Sigmoid colon (tissue), 7 donors: ENCODE results near the gene STRBP. TPM values are rescaled to one million over a fixed set of nuclear protein-coding genes. Genes with fewer than 3 reads are reported as not detected.

Experiments used
- DNase-seq: peaks from one replicate; pipeline ENCODE4 v3.0.0-alpha.2; 2019
- H3K27ac ChIP-seq, 4 donors: fragments of 200-600 bp; sonication (generic); one replicate each; pipeline ENCODE4 v1.5.1; 2016 to 2019; ENCODE audit warnings: mild to moderate bottlenecking in 1 of 4
- H3K27me3 ChIP-seq, 3 donors: fragments of 200-600 bp; sonication (generic); one replicate each; pipeline ENCODE4 v1.5.1; 2019; ENCODE audit warnings: mild to moderate bottlenecking in 1 of 3
- H3K36me3 ChIP-seq, 4 donors: fragments of 200-600 bp; sonication (generic); one replicate each; pipeline ENCODE4 v1.5.1; 2016 to 2019
- H3K4me1 ChIP-seq, 4 donors: fragments of 200-600 bp; sonication (generic); one replicate each; pipeline ENCODE4 v1.5.1; 2017 to 2019
- H3K4me3 ChIP-seq, 4 donors: fragments of 200-600 bp; sonication (generic); one replicate each; pipeline ENCODE4 v1.5.1; 2017 to 2019; ENCODE audit warnings: mild to moderate bottlenecking in 2 of 4, moderate library complexity in 1 of 4
- H3K9me3 ChIP-seq, 4 donors: fragments of 200-600 bp in 3 of 4; sonication (generic) in 3 of 4; one replicate each; pipeline versions ENCODE4 v1.5.1 to v1.6.1; 2013 to 2019
- CTCF ChIP-seq, 4 experiments: fragments of 450-650 bp in 3 of 4; fragments of 200-600 bp in 1 of 4; IDR thresholded peaks; one replicate each; pipeline ENCODE4 v1.5.1; 2016 to 2019; ENCODE audit warnings: antibody characterized with exemption in 4 of 4, mild to moderate bottlenecking in 3 of 4, moderate library complexity in 2 of 4
- EP300 ChIP-seq, 4 donors: sonication (generic); formaldehyde crosslinking; IDR thresholded peaks; one replicate each; pipeline ENCODE4 v1.6.1; 2017; ENCODE audit warnings: antibody characterized with exemption in 4 of 4
- POLR2A ChIP-seq, 2 donors: fragments of 450-650 bp; IDR thresholded peaks; one replicate each; pipeline ENCODE4 v1.6.1; 2016; ENCODE audit warnings: antibody characterized with exemption in 2 of 2, mild to moderate bottlenecking in 2 of 2, moderate library complexity in 2 of 2
- POLR2AphosphoS5 ChIP-seq, 4 donors: sonication (generic); formaldehyde crosslinking; IDR thresholded peaks; one replicate each; pipeline ENCODE4 v1.6.1; 2017; ENCODE audit warnings: antibody characterized with exemption in 4 of 4
- WGBS, 2 donors: extraction: QIAGEN DNeasy Blood & Tissue Kit; methylation state at CpG; one replicate each; pipeline ENCODE4 v1.1.7; 2013; 5-methylcytosine and 5-hydroxymethylcytosine counted together
- intact Hi-C: fragments of 100-400 bp; cut with DNase I; formaldehyde crosslinking; loops from one replicate; pipeline ENCODE4 v1.15.1; 2023
- polyA plus RNA-seq, 3 donors: library from polyadenylated mRNA; stranded (reverse); fragments of 200-250 nt; gene quantifications; one replicate each; pipeline ENCODE4 v1.2.3, GENCODE V29; 2013
- total RNA-seq, 4 donors: library from RNA; depleted of rRNA; stranded (reverse); fragments of >200 nt; gene quantifications; one replicate each; pipeline ENCODE4 v1.1.0, GENCODE V29; 2016
- donor health status: healthy with polysubstance abuse.
- donor health status: Bipolar disorder and iron deficiency.
- donor health status: healthy.

STRBP gene
- total and polyA plus RNA-seq, 7 donors, result 13.3 to 32.2 (median 18.0) TPM

DNA sequence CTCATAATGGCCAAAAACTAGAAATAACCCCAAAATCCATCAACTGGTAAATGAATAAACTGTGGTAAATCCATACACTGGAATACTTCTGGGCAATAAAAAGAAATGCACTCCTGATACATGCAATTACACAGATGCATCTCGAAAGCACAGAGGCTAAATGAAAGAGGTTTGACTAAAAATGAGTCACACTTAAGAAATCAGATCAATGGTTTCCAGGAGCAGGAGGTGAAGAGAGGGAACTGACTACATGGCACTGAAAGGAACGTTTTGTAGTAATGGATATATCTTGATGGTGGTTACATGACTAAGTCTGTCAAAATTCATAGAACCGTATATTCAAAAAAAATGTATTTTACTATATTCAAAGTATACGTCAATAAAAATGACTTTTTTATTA is 42.4 kb downstream of the STRBP start:
- no peak overlapping the region for H3K4me3 ChIP-seq
- H3K4me1 ChIP-seq, result peaks cover 0 to 3% (median 2%) of the 10 kb centered on the region in 4 donors
- no peaks in the 10 kb centered on the region for H3K9me3 ChIP-seq
- intact Hi-C loops, result loop anchor here (10.0 kb wide), 1 partner anchor 141 kb away; no protein-coding TSS in a partner anchor
- H3K36me3 ChIP-seq, result no peaks in the 10 kb centered on the region
- H3K27me3 ChIP-seq, result no peaks in the 10 kb centered on the region
- no peak for TF ChIP-seq CTCF (IDR thresholded peaks at IDR 0.05)
- TF ChIP-seq POLR2AphosphoS5 (IDR thresholded peaks at IDR 0.05), result no peak
- no peak for TF ChIP-seq POLR2A (IDR thresholded peaks at IDR 0.05)
- TF ChIP-seq EP300 (IDR thresholded peaks at IDR 0.05), result no peak
- no peak for DNase-seq
- no peak overlapping the region for H3K27ac ChIP-seq
- WGBS, 2 donors, result 81 to 82% methylated on average over 4 of the region's 4 CpGs

DNA sequence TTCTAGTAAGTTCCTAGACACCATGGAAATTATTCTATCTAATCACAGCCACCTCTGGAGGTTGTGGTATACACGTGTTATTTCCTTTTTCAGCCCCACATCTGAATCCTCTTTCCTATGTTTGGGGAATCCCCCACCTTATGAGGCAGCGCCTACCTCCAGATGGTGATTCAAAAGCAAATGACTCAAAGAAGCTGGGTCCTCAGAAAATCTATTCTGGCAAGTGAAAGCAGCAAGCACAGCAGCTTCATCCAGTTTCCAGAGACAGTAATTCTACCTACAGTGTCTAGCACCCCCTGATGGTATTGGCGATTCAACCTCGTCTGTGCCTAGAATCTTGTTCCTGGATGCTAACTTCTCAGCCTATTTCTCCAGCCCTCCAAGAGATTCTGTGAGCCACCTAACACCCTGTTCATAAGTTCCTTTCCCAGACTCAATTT is 43.0 kb downstream of the STRBP start:
- intact Hi-C loops, result loop anchor here (10.0 kb wide), 1 partner anchor 141 kb away; no protein-coding TSS in a partner anchor
- 16 to 36% methylated on average over 4 of the region's 4 CpGs for WGBS, 2 donors
- H3K27ac ChIP-seq, result no peak overlapping the region
- peak in 2 of 4 experiments; percentile 39 to 43 for TF ChIP-seq CTCF (IDR thresholded peaks at IDR 0.05)
- no peak for TF ChIP-seq POLR2AphosphoS5 (IDR thresholded peaks at IDR 0.05)
- TF ChIP-seq POLR2A (IDR thresholded peaks at IDR 0.05), result no peak
- TF ChIP-seq EP300 (IDR thresholded peaks at IDR 0.05), result no peak
- no peak for DNase-seq
- peaks cover 0 to 3% (median 2%) of the 10 kb centered on the region in 4 donors for H3K4me1 ChIP-seq
- no peaks in the 10 kb centered on the region for H3K36me3 ChIP-seq
- H3K9me3 ChIP-seq, result no peaks in the 10 kb centered on the region
- H3K4me3 ChIP-seq, result no peak overlapping the region
- H3K27me3 ChIP-seq, result no peaks in the 10 kb centered on the region

- no peak overlapping the region for H3K4me3 ChIP-seq
- H3K4me1 ChIP-seq, result peaks cover 0 to under 1% (median under 1%) of the 10 kb centered on the region in 4 donors
- no peak for TF ChIP-seq POLR2AphosphoS5 (IDR thresholded peaks at IDR 0.05)
- no peaks in the 10 kb centered on the region for H3K9me3 ChIP-seq
- no peak overlapping the region for H3K27ac ChIP-seq
- DNase-seq, result no peak
- WGBS, 2 donors, result 57 to 83% methylated on average over 2 of the region's 2 CpGs
- no peaks in the 10 kb centered on the region for H3K27me3 ChIP-seq
- no peaks in the 10 kb centered on the region for H3K36me3 ChIP-seq
- intact Hi-C loops, result loop anchor here (10.0 kb wide), 1 partner anchor 135 kb away; no protein-coding TSS in a partner anchor
These were observed 48.3 kb downstream of the STRBP start for GRCh38 chr9:123220127-123220526.

GRCh38 chr9:123218831-123219230 is 49.6 kb downstream of the STRBP start:
- H3K9me3 ChIP-seq, result no peaks in the 10 kb centered on the region
- no peaks in the 10 kb centered on the region for H3K27me3 ChIP-seq
- DNase-seq, result no peak
- no peak for TF ChIP-seq POLR2A (IDR thresholded peaks at IDR 0.05)
- no peak for TF ChIP-seq POLR2AphosphoS5 (IDR thresholded peaks at IDR 0.05)
- no peak for TF ChIP-seq CTCF (IDR thresholded peaks at IDR 0.05)
- no peak for TF ChIP-seq EP300 (IDR thresholded peaks at IDR 0.05)
- intact Hi-C loops, result no loop called here
- H3K27ac ChIP-seq, result no peak overlapping the region
- H3K36me3 ChIP-seq, result no peaks in the 10 kb centered on the region
- WGBS, 2 donors, result 64 to 74% methylated on average over 3 of the region's 3 CpGs
- H3K4me1 ChIP-seq, result no peaks in the 10 kb centered on the region
- no peak overlapping the region for H3K4me3 ChIP-seq

DNA sequence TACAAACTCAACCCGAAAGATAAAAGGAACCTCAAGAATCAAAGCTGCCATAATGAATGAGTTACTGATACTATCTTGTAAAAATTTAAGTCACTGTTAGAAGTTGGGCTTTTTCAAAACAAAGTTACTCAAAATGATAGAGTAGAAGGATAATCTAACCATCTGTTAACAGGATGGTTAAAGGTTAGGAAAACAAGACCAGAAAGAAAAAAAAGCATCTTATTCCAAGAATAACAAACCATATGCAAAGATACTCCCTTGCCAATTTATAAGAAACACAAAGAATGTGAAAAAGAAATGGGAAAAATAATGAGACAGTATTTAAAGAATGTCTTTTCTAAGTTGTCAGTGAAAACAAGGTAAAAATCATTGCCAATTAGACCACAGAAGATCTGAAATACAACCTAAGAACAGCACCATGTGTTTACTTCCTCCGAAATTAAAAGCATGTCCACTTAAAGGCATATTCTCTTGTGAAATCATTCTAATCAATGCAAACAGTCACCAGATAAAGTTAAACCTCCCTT is 51.2 kb downstream of the STRBP start:
- intact Hi-C loops, result no loop called here
- Histone ChIP-seq H3K27me3 (no peaks in the 10 kb centered on the region), H3K4me3 (no peak overlapping the region), H3K36me3 (no peaks in the 10 kb centered on the region), H3K4me1 (no peaks in the 10 kb centered on the region), H3K9me3 (no peaks in the 10 kb centered on the region), H3K27ac (no peak overlapping the region)
- no peak for TF ChIP-seq POLR2AphosphoS5 (IDR thresholded peaks at IDR 0.05)
- no peak for TF ChIP-seq CTCF (IDR thresholded peaks at IDR 0.05)
- no peak for TF ChIP-seq POLR2A (IDR thresholded peaks at IDR 0.05)
- TF ChIP-seq EP300 (IDR thresholded peaks at IDR 0.05), result no peak
- no peak for DNase-seq
- WGBS, 2 donors, result 66 to 77% methylated on average over 2 of the region's 2 CpGs
